ENCODE data around the gene MRPL51.

DNA sequence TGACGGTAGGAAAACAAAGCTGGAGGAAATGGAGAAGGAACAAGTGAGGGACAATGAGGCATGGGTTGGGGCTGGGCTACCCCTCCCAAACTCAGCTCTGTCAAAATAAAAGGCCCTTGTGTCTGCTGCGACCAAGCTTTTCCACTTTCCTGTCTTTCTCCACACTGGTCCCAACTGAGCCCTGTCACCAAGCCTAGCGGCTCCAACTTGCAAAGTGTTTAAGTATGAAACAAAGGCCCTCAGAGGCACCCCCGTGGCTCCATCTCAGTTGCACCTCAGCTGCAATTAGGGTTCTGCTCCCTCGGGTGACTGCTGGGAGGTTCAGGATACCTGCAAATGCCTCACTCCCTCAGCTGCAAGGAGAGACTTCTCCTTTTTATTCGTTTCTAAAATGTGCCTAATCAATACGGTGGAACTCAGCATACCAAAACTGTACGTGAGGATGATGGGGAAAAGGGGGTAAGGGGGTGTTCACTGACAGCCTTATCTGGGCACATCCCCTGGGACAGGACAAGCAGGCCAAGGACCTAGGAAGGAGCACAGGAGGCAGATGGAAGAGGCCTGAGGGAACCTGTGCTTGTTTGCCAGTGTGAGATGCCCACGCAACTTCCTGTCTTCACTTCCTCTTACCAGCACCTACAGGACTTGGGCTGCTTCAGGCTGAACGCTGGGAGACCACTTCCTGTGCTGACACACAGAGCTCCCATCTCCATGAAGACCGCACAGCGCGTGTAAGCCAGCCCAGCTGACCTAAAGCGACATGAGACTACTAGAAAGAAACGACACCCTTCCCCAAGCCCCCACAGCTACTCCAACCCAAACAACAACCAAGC is 31.4 kb downstream of the MRPL51 start:
- no peak for TF ChIP-seq CTCF (IDR thresholded peaks at IDR 0.05; ENCODE audit: extremely low read depth in 1 of 2, insufficient read depth in 1 of 2, low read depth in 1 of 2, low read length in 2 of 2)
- TF ChIP-seq GATA2 (IDR thresholded peaks at IDR 0.05; ENCODE audit: insufficient read depth, insufficient read length, low read depth, low read length): no peak
- no peak for TF ChIP-seq POLR2AphosphoS5 (IDR thresholded peaks at IDR 0.05; ENCODE audit: insufficient read depth, low read depth, low read length)
- TF ChIP-seq POLR2A (IDR thresholded peaks at IDR 0.05; ENCODE audit: low read depth, low read length): no peak
- no peak for TF ChIP-seq EZH2 (IDR thresholded peaks at IDR 0.05; ENCODE audit: borderline replicate concordance, low read depth, low read length, severe bottlenecking)
- TF ChIP-seq FOS (IDR thresholded peaks at IDR 0.05; ENCODE audit: borderline replicate concordance, insufficient read depth, low read length): no peak
- TF ChIP-seq MYC (IDR thresholded peaks at IDR 0.05; ENCODE audit: low read depth, low read length): no peak

All from endothelial cell of umbilical vein (primary cell).